ENCODE results near the gene CA12. TPM values are rescaled to one million over a fixed set of nuclear protein-coding genes. Genes with fewer than 3 reads are reported as not detected.

The CA12 gene
- total RNA-seq: not detected
- not detected for polyA plus RNA-seq (2013, experiment 1 of 2)
- 0.08 TPM for polyA plus RNA-seq (2013, experiment 2 of 2)
- 0 to 2.5 (median 0) reads per million in 172 experiments for total RNA-seq

DNA sequence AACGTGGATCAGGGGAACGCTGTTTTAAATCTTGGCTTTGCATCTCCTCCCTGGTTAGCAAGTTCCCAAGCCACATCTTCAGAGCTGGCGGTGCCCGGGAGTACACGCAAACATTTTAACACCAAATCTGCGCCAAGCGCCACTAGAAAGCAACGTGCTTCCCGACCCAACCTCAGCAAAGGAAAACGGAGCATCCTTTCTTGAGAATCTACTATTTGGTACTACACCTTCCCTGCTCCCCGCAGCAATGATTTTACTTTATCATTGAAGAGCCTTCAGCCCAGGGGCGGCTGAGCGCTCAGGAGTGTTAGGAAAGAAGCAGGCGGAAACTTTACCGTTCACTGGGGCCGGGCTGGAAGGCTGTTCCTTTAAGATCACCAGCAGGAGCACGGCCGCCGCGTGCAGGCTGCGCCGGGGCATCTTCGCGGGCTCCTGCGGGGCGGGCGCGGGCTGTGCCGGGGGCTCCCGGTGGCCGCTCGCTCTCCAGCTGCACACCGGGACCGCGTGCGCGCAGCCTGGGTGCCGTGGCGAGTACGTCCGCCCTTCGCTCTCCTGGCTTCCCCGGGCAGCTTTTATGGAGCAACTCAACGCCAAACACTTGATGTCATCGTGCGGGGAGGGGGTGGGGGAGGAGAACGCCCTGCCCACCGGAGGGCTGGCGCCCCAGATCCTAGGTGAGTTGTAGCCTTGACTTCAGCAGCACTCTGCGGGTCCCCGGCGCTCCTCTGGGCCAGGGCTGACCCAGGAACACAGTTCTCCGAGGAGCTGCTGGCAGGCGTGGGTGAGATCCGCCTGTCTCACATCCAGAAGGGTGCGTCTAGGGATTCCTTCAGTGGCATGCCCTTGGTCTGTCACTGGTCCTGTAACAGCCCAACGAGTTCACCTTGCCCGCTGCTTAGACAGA, at the start of gene CA12:
TSS of gene CA12 (minus strand) at position 546 of the 904 bp plus-strand sequence. CDS start at position 420, 126 bp downstream.
- intact Hi-C loops (cut with DNase I, micrococcal nuclease): no loop called here
- Histone ChIP-seq H3K4me1 (ENCODE audit: insufficient read depth, low read length) (peaks cover 9% of the 10 kb centered on the region), H3K4me3 (ENCODE audit: low read length) (peak within 1 kb of the TSS; percentile 22), H3K27ac (ENCODE audit: low read depth in 1 of 2, low read length in 2 of 2) (no peak within 1 kb of the TSS), H3K36me3 (ENCODE audit: insufficient read depth, low read length) (no peaks in the 10 kb centered on the region), H3K9me3 (ENCODE audit: control insufficient read depth in 1 of 2, insufficient read depth in 1 of 2, low read length in 2 of 2) (no peaks in the 10 kb centered on the region), H3K27me3 (ENCODE audit: control insufficient read depth in 1 of 2, insufficient read depth in 2 of 2, low read length in 2 of 2) (peaks cover 32 to 34% of the 10 kb centered on the region in 2 experiments)
- H3K27me3 Mint-ChIP-seq: peaks cover 78% of the 10 kb centered on the region
- peaks cover 10% of the 10 kb centered on the region for H3K4me1 Mint-ChIP-seq (ENCODE audit: low read depth)
- H3K4me3 Mint-ChIP-seq: peak within 1 kb of the TSS; percentile 70
- TF ChIP-seq CTCF (IDR thresholded peaks at IDR 0.05): no peak
- no peaks in the 10 kb centered on the region for H3K36me3 Mint-ChIP-seq (ENCODE audit: low read depth)
- DNase-seq (peak in 4 of 14 experiments; percentile 0 to 21 (median 10)), ATAC-seq (ENCODE audit: poor library complexity) (peak; percentile 46)
- no peaks in the 10 kb centered on the region for H3K9me3 Mint-ChIP-seq
- POLR2A ChIA-PET: no interaction called here
- CTCF ChIA-PET: no interaction called here
- no peak within 1 kb of the TSS for H3K27ac Mint-ChIP-seq

- Histone ChIP-seq H3K4me1 (ENCODE audit: insufficient read depth, low read length) (no peaks in the 10 kb centered on the region), H3K36me3 (ENCODE audit: insufficient read depth, low read length) (no peaks in the 10 kb centered on the region), H3K27ac (ENCODE audit: low read depth in 1 of 2, low read length in 2 of 2) (no peak overlapping the region), H3K4me3 (ENCODE audit: low read length) (no peak overlapping the region), H3K9me3 (ENCODE audit: control insufficient read depth in 1 of 2, insufficient read depth in 1 of 2, low read length in 2 of 2) (no peaks in the 10 kb centered on the region), H3K27me3 (ENCODE audit: control insufficient read depth in 1 of 2, insufficient read depth in 2 of 2, low read length in 2 of 2) (no peaks in the 10 kb centered on the region)
- CTCF ChIA-PET: no interaction called here
- Mint-ChIP-seq H3K27me3 (peaks cover 3% of the 10 kb centered on the region), H3K27ac (no peak overlapping the region), H3K36me3 (ENCODE audit: low read depth) (no peaks in the 10 kb centered on the region), H3K4me1 (ENCODE audit: low read depth) (peaks cover 13% of the 10 kb centered on the region), H3K9me3 (peaks cover 2% of the 10 kb centered on the region), H3K4me3 (no peak overlapping the region)
- no peak for ATAC-seq (ENCODE audit: poor library complexity)
- intact Hi-C loops (cut with DNase I, micrococcal nuclease): no loop called here
- POLR2A ChIA-PET: no interaction called here
- TF ChIP-seq CTCF (IDR thresholded peaks at IDR 0.05): no peak
- no peak for DNase-seq
These were observed 49.3 kb upstream of the CA12 start for GRCh38 chr15:63430766-63431451.

DNA sequence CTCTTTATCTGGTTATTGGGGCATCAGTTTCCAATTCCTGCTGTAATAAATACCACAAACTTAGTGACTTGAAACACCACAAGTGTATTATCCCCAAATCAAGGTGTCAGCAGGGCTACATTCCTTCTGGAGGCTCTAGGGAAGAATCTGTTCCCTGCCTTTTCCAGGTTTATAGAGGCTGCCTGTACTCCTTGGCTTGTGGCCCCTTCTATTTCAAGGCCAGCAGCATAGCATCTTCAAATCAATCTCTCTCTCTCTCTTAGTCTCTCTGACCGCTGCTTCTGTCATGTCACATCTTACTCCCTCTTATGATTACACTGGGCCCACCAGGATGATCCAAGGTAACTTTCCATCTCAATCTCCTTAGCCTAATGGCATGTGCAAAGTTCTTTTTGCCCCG, 44.9 kb upstream of the CA12 start:
- Mint-ChIP-seq H3K9me3 (peaks cover 2% of the 10 kb centered on the region), H3K27ac (no peak overlapping the region), H3K36me3 (ENCODE audit: low read depth) (no peaks in the 10 kb centered on the region), H3K4me3 (no peak overlapping the region), H3K4me1 (ENCODE audit: low read depth) (no peaks in the 10 kb centered on the region), H3K27me3 (peaks cover 3% of the 10 kb centered on the region)
- intact Hi-C loops (cut with DNase I, micrococcal nuclease): no loop called here
- no peak for TF ChIP-seq CTCF (IDR thresholded peaks at IDR 0.05)
- ATAC-seq (ENCODE audit: poor library complexity) (no peak), DNase-seq (no peak)
- ChIA-PET POLR2A (no interaction called here), CTCF (no interaction called here)
- H3K4me3 ChIP-seq (ENCODE audit: low read length): no peak overlapping the region
- H3K27me3 ChIP-seq (ENCODE audit: control insufficient read depth in 1 of 2, insufficient read depth in 2 of 2, low read length in 2 of 2): no peaks in the 10 kb centered on the region
- no peaks in the 10 kb centered on the region for H3K36me3 ChIP-seq (ENCODE audit: insufficient read depth, low read length)
- H3K4me1 ChIP-seq (ENCODE audit: insufficient read depth, low read length): no peaks in the 10 kb centered on the region
- no peaks in the 10 kb centered on the region for H3K9me3 ChIP-seq (ENCODE audit: control insufficient read depth in 1 of 2, insufficient read depth in 1 of 2, low read length in 2 of 2)
- H3K27ac ChIP-seq (ENCODE audit: low read depth in 1 of 2, low read length in 2 of 2): no peak overlapping the region
